GM18951 (cell line): ENCODE data around the gene ZFR2.
"Not testable (repeated sequence)": the region's sequence is repeated elsewhere in the genome, so short reads cannot be mapped to it uniquely, and the experiment has no call there.

Source experiments
- POLR2A ChIP-seq: IDR thresholded peaks from 4 replicates; pipeline ENCODE4 v1.6.1; 2011; ENCODE audit warnings: mild to moderate bottlenecking; ENCODE audit not compliant: insufficient read length, insufficient read depth; ENCODE audit errors: extremely low read depth
- in situ Hi-C: fragments of 300-500 bp; cut with MboI; formaldehyde crosslinking; loops from one replicate; pipeline ENCODE4 v1.12.0; 2022; ENCODE audit warnings: low sequenced_read_pairs, mixed read lengths, inconsistent platforms; ENCODE audit not compliant: unreplicated experiment

The ZFR2 gene

DNA sequence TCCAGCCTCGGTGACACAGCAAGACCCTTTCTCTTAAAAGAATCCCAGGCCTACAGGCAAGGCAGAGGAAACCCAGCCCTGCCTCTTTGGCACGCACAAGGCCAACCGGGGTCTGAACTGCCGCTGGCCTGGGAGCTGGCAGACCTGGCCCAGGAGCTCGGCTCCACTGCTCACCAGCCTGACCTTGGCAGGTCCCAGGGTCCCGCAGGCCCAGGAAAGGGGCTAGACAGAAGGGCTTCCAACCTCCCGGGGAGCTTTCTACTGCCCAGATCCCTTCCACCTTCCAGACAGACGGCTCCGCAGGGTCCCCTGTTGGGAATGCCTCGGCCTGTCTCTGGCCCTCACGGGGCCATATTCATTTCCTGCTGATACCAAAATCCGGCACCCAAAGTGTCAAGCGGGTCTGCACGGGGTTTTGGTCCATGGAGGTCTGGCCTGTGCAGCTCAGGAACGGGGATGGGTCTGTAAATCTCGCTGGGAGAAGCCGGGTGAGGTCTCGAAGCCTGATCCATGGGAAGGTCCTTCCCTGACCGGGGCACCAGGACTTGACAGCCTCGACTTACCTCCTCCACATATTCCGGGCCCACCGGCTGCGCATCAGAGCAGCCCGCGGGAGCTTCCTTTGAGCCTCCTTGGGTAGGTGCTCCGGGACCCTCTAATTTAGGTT, 46.0 kb downstream of the ZFR2 start:
- TF ChIP-seq POLR2A = no peak
- in situ Hi-C loops = no loop called here

DNA sequence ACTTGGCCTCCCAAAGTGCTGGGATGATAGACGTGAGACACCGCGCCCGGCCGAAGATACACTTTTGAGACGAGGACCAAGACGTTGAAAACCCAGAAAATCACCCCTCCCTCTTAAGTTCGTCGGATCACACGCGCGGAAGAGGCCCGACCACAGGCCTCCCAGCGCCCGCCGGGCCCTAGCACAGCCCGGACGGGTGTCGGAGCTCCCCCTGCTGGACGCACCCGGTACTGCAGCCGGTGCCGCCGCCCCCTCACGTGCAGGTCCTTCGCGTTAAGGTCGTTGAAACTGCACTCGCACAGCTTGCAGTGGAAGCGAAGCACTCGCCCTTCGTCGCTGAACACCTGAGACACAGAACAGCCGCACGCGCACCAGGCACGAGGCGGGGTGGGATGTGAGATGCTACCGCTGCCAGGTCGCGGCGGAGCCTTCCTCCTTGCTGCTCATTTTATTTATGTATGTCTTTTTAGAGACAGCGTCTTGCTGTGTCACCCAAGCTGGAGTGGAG, 46.9 kb downstream of the ZFR2 start:
- TF ChIP-seq POLR2A = no peak
- in situ Hi-C loops = no loop called here

DNA sequence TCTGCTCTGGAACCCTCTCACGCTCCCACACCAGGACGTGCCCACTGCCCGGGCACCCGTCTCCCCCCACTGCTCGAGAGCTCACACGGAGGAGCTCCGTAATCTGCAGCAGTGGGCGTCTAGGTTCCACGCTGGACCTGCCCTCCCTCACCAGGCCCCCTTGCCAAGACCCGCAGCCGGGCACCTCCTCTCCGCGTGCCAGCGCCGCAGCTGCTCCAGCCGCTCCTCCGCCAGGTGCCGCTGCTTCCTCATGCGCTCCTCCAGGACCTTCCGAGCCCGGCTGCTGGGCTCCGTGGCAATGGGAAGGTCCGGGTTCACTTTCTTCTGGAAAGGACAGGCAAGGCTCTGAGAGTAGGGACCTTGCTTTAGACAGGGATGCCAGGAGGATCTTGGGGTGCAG, 47.7 kb downstream of the ZFR2 start:
- TF ChIP-seq POLR2A = no peak

DNA sequence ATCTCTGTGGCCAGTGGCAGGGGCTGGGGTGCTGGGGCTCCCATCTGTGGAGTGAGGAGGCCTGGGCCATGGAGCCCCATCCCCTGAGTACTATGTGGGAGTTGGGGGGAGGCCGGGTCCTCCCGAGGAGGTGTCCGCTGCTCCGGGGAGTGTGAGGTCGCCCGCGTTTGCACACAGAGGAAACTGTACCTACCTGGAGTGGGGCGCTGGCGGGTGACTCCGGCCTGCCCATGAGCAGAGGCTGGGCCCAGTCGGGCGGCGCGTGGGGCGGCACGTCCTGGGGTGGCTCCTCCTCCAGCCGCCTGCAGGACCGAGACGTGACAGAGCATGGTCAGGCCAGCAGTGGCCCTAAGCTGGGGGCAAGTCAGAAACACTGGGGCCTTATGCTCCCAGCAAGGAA, 48.8 kb downstream of the ZFR2 start:
- in situ Hi-C loops = no loop called here
- TF ChIP-seq POLR2A = no peak

More for the DNA sequence above, 47.7 kb downstream of the ZFR2 start:
- in situ Hi-C loops = no loop called here

DNA sequence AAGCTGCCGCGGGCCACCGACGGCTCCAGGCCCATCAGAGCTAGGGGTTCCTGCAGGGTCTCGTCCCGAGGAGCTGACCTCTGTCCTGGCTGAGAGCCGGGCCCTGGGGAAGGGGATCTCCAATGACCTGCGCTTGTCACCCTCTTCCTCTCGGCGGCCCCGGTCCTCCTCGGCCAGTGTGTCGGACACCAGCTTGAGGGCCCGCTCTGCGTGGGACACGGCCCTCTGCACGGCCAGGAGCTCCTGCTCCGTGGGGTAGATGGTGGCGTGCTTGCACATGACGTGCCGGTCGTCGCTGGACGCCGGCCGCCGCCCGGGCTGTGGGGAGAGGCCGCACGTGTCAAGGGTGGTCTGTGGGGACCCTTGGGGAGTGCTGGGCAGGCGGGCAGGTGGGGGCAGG, 49.9 kb downstream of the ZFR2 start:
- no peak for TF ChIP-seq POLR2A
- in situ Hi-C loops = no loop called here

DNA sequence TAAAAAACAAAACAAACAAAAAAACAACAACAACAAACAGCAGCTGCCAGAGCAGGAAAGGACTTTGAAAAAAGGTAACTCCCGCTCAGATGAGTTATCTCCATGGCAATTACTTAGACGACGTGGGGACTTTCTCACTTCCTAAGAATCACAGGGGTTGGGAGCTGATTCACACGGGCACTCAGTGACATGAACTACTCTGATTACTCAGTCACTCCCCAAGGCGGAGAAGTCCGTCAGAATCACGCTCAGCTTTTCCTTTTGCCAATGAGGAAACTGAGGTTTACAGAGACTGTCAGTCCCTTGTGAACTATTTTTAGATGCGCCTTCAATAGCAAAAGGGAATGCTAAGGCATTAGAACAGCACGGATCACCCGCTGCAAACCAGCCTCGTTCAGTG, 50.4 kb downstream of the ZFR2 start:
- no peak for TF ChIP-seq POLR2A
- in situ Hi-C loops = no loop called here

DNA sequence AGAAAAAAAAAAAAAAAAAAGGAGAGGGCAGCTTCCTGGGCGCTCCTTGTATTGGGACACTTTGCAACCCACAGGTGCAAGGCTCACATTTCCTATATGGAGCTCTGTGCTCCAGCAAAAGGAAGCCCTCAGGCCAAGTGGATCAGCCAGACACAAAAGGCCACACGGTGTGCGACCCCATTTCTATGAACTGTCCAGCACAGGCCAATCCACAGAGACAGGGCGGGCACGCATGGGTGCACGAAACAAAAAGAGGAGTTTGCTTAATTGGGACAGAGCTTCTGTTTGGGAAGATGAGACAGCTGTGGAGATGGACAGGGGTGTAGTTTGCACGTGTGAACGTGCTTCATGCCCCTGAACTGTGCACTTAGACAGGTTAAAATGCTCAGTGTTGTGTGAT, 51.1 kb downstream of the ZFR2 start:
- in situ Hi-C loops = no loop called here
- no peak for TF ChIP-seq POLR2A

DNA sequence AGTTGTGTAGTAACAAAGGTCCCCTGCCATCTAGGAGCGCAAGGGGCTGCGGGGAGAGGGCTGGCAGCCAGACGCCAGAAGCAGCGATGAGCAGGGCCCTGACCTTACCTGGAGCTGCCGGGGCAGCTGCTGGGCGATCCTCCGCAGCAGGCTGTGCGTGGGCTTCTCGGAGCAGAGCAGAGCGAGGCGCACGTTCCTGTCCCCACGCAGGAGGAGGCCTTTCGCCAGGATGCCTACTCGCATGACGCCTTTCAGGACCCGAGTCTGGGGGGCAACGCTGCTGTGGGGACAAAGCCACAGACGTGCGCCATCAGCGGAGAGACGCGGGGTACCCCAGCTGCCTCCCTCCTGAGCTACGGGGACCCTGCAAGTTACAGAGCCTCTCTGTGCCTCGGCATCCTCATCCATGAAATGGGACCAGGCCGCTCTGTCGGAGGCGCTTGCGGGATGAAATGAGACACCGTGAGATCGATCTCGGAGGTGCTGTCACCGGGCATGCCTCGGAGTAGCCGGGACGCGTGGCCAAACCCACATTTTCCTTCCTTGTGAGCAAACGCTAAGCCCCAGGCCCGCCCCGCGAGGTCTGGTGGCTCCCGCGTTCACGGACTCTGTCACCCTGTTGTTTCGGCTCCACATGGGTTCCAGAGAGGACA, 52.1 kb downstream of the ZFR2 start:
- no peak for TF ChIP-seq POLR2A
- in situ Hi-C loops = no loop called here

DNA sequence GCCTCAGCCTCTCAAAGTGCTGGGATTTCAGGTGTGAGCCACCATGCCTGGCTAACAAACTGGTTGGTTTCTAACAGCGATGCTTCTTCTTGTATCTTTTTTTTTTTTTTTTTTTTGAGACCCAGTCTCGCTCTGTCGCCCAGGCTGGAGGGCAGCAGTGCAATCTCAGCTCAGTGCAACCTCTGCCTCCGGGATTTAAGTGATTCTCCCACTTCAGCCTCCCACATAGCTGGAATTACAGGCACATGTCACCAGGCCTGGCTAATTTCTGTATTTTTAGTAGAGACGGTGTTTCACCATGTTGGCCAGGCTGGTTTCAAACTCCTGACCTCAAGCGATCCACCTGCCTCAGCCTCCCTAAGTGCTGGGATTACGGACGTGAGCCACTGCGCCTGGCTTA, 52.7 kb downstream of the ZFR2 start:
- in situ Hi-C loops = not testable (repeated sequence)

DNA sequence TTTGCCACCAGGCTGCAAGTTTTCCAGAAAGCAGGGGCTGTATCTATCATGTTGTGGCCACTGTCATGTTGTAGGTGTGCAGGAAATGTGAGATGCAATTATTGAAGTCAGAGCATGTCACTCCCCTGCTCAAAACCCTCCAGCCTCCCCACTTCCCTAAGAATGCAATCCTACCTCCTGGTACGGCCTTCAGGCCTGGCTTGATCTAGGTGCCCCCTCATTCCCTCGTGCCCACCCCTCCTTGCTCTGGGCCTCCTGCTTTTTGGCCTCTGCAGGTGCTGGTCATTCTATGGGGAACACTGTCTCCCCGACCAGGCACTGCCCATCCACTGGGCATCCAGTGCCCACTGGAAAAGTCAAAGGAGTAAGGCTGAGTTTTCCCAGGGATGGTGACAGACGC, 54.2 kb downstream of the ZFR2 start:
- in situ Hi-C loops = no loop called here
- TF ChIP-seq POLR2A = no peak

DNA sequence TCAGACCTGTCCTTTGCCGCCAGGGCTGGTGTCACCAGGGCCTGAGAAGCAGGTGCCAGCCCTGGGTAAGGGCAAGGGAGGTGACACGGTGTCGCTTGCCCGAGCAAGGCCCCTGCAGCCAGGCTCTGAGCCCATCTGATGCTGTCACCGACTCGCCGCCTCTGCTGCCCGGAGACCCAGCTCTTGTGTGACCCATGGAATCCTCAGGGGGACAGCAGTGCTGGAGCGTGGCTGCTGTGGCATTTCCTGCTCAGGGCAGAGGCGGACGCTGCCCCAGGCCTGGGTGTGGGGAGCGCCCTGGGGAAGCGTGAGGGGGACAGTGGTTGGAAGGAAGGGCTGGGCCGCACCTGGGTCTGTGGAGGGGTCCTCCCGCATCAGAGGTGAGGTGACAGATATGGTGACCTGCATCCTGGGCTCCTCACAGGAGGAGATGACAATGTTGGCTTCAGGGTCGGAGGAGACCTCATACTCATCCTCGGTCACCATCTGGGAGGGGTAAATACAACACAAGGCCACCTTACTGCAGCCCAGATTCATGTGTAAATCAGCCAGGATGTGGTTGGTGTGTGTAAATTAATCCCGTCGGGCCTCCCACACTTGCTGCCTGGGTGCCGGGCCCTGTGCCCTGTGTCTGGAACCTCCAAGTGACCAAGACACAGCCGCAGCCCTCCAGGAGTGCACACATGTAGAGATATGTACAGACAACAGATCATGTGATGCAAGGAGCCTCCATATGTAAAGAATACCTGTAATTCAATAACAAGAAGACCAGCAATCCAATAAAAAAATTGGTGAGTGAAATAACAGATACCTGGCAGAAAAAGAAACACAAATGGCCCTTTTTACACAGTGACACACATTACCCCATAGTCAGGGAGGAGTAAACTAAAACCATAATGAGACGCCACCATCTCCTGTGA, 55.1 kb downstream of the ZFR2 start:
- in situ Hi-C loops = no loop called here
- no peak for TF ChIP-seq POLR2A

DNA sequence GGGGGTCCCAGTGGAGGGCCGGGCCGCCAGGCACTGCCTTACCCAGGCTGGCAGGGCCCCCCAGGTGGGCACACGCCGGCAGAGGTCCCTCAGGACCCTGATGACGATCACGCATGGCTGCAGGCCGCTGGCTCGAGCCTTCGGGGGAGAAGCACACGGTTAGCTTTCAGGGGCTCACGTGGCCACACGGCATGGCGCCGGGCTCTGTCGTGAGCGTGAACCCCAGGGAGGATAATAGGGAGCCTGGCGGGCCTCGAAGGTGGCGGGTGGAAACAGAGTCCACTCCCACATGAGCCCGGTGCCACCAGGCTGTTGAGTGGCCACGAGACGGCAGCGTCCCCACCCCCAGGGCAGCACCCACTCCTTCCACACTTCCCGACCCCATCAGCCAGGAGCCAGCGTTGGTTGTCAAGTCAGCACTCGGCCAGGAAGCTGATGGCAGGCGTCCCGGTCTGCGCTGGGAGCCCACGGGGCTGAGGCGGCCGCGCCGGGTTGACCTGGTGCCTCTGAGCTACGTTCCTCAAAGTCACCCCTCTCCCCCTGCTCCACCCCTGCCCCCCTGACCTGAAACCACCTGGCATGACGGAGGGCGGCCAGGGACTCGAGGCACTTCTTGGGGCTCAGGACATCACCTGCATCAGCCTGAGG, 58.0 kb downstream of the ZFR2 start:
- in situ Hi-C loops = no loop called here
- no peak for TF ChIP-seq POLR2A
